Heart left ventricle (tissue), 16 donors: Measurements from ENCODE around the gene CHID1. TPM values are rescaled to one million over a fixed set of nuclear protein-coding genes. Genes with fewer than 3 reads are reported as not detected.

ENCODE experiments used
- ATAC-seq, 4 donors: fragments of 200-7000 bp; cut with Tn5 transposase; one replicate each; pipeline ENCODE4 v1.9.1; 2020 to 2022; ENCODE audit warnings: moderate library complexity in 4 of 4, mild to moderate bottlenecking in 3 of 4, moderate number of reproducible peaks in 1 of 4
- DNase-seq, 5 donors: peaks; one replicate each; pipeline ENCODE4 v3.0.0-alpha.2; 2020
- H3K27ac ChIP-seq, 12 donors: fragments of 200-600 bp; sonication (generic) in 4 of 12; one replicate each; pipeline versions ENCODE4 v1.5.0 to v1.8.0; 2016 to 2022; ENCODE audit warnings: mild to moderate bottlenecking in 2 of 12
- H3K27me3 ChIP-seq, 9 donors: fragments of 200-600 bp; sonication (generic) in 2 of 9; one replicate each; pipeline versions ENCODE4 v1.5.1 to v1.8.0; 2016 to 2022; ENCODE audit warnings: mild to moderate bottlenecking in 3 of 9
- H3K36me3 ChIP-seq, 9 donors: fragments of 200-600 bp; sonication (generic) in 2 of 9; one replicate each; pipeline versions ENCODE4 v1.5.0 to v1.8.0; 2018 to 2022; ENCODE audit warnings: mild to moderate bottlenecking in 2 of 9
- H3K4me1 ChIP-seq, 12 donors: fragments of 200-600 bp; sonication (generic) in 4 of 12; one replicate each; pipeline versions ENCODE4 v1.5.0 to v1.8.0; 2016 to 2022; ENCODE audit warnings: mild to moderate bottlenecking in 3 of 12
- H3K4me3 ChIP-seq, 12 donors: fragments of 200-600 bp; sonication (generic) in 4 of 12; one replicate each; pipeline versions ENCODE4 v1.5.0 to v1.8.0; 2017 to 2022; ENCODE audit warnings: mild to moderate bottlenecking in 9 of 12, moderate library complexity in 4 of 12
- H3K9me3 ChIP-seq, 12 donors: fragments of 200-600 bp; sonication (generic) in 4 of 12; one replicate each; pipeline versions ENCODE4 v1.5.0 to v1.8.0; 2016 to 2022; ENCODE audit warnings: mild to moderate bottlenecking in 1 of 12
- CTCF ChIP-seq, 12 donors: fragments of 200-600 bp; sonication (generic) in 4 of 12; IDR thresholded peaks; one replicate each; pipeline versions ENCODE4 v1.5.0 to v1.8.0; 2018 to 2022; ENCODE audit warnings: antibody characterized with exemption in 12 of 12, mild to moderate bottlenecking in 5 of 12
- POLR2A ChIP-seq, 2 donors: fragments of 450-650 bp; IDR thresholded peaks; one replicate each; pipeline ENCODE4 v1.6.1; 2017; ENCODE audit warnings: antibody characterized with exemption in 2 of 2, mild to moderate bottlenecking in 2 of 2, moderate library complexity in 2 of 2
- WGBS, 4 donors: extraction: QIAGEN DNeasy Blood & Tissue Kit in 2 of 4; methylation state at CpG; one replicate each; pipeline versions ENCODE4 v1.1.5 to v1.1.7; 2013 to 2018; 5-methylcytosine and 5-hydroxymethylcytosine counted together
- intact Hi-C, 10 donors: fragments of 100-400 bp; cut with DNase I; formaldehyde crosslinking; loops; one replicate each; pipeline versions ENCODE4 v1.11.1 to v1.14.2; 2022
- polyA plus RNA-seq, 2 donors: library from polyadenylated mRNA; stranded (reverse); fragments of 200-250 nt; gene quantifications; one replicate each; pipeline ENCODE4 v1.2.3, GENCODE V29; 2013
- total RNA-seq, 9 donors: library from RNA; depleted of rRNA in 2 of 9; stranded (reverse); fragments of >200 nt in 2 of 9; fragmentation: NEBNext Ultra II Directional in 3 of 9; extraction: Animal tissue kit (Norgen Biotek cat#: 25700) in 3 of 9; gene quantifications; one replicate each; pipeline versions ENCODE4 v1.1.0 to v1.2.4, GENCODE V29; 2016 to 2023
- donor health status: ischemic (EF 13 %, LVEDD 7.1; RV severe dilation, severe dysfunction).
- donor health status: healthy with polysubstance abuse.
- donor health status: DM: no; HTN: yes; CAD: no.
- donor health status: DM: no; HTN: no; CAD: no.
- donor health status: ischemic (EF 25% LVEDD 6.9; RV normal size, moderate dysfunction).
- donor health status: ischemic (EF 25% LVEDD 5.7; RV mildly dilated, moderate dysfunction).
- donor health status: healthy.
- donor health status: DM: yes; HTN: yes; CAD: no.
- donor health status: ischemic (EF 35%, LVEDD 5.7; RV mildly dilated, moderate dysfunction).
- donor health status: nonischemic (EF 11% LVEDD 7.7; RV severe dilation, severe dysfunction).
- donor health status: DM: yes; HTN: yes; CAD: no.
- donor health status: PGD.
- donor health status: ischemic (EF 29% LVEDD 5.4; RV normal size, mild dysfunction).
- donor health status: nonischemic (EF 23%, LVEDD 6.1; RV moderate dilation, normal function).

Gene CHID1
- total and polyA plus RNA-seq, 11 donors, result 30.8 to 87.7 (median 55.3) TPM

GRCh38 chr11:929405-929804 is 18.8 kb upstream of the CHID1 start:
- ATAC-seq (no peak), DNase-seq (peak in 1 of 5 donors; percentile 10)
- peak overlapping the region in 1 of 12 donors; percentile 32 for H3K27ac ChIP-seq
- no peaks in the 10 kb centered on the region for H3K27me3 ChIP-seq
- WGBS, 4 donors, result 93 to 98% (median 96%) methylated on average over 9 to 11 of the region's 11 CpGs
- no peak overlapping the region for H3K4me3 ChIP-seq
- no peak for TF ChIP-seq CTCF (IDR thresholded peaks at IDR 0.05)
- TF ChIP-seq POLR2A (IDR thresholded peaks at IDR 0.05), result no peak
- no peaks in the 10 kb centered on the region for H3K9me3 ChIP-seq
- H3K4me1 ChIP-seq, result peaks cover 20 to 88% (median 71%) of the 10 kb centered on the region in 12 donors
- intact Hi-C loops, result loop anchor here in 5 of 10 donors (5.0 to 10.0 kb wide), 2 partner anchors 38 to 125 kb away; no protein-coding TSS in a partner anchor
- peaks cover 0 to 18% (median 10%) of the 10 kb centered on the region in 9 donors for H3K36me3 ChIP-seq

GRCh38 chr11:928786-929185 is 18.2 kb upstream of the CHID1 start:
- Histone ChIP-seq H3K9me3 (no peaks in the 10 kb centered on the region), H3K27ac (peak overlapping the region in 2 of 12 donors; percentile 4 to 90), H3K4me1 (peaks cover 20 to 84% (median 67%) of the 10 kb centered on the region in 12 donors), H3K27me3 (no peaks in the 10 kb centered on the region), H3K4me3 (peak overlapping the region in 1 of 12 donors; percentile 98), H3K36me3 (peaks cover 0 to 18% (median 10%) of the 10 kb centered on the region in 9 donors)
- intact Hi-C loops, result loop anchor here in 5 of 10 donors (5.0 to 10.0 kb wide), 2 partner anchors 39 to 126 kb away; no protein-coding TSS in a partner anchor
- ATAC-seq (no peak), DNase-seq (peak in 1 of 5 donors; percentile 33)
- no peak for TF ChIP-seq CTCF (IDR thresholded peaks at IDR 0.05)
- TF ChIP-seq POLR2A (IDR thresholded peaks at IDR 0.05), result no peak
- WGBS, 4 donors, result 80 to 92% (median 90%) methylated on average over 8 of the region's 8 CpGs

DNA sequence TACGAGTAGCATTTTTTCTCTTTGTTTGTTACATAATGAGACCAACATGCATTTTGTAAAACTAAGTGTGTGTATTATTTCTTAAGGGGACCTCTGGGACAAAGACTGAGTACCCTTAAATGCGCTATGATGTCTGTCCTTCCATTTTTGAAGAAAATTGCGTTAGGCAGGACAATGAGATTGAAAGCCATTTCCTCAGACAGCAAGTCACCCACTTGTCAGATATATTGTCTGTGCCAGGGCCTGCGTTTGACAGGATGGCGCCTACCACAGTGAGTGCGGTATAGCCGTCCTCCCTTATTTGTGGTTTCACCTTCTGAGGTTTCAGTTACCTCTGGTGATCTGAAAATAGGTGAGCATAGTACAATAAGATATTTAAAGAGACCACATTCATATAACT is 17.3 kb upstream of the CHID1 start:
- peak overlapping the region in 2 of 12 donors; percentile 88 to 90 for H3K27ac ChIP-seq
- ATAC-seq (no peak), DNase-seq (peak in 1 of 5 donors; percentile 14)
- peak overlapping the region in 4 of 12 donors; percentile 75 to 98 (median 86) for H3K4me3 ChIP-seq
- H3K4me1 ChIP-seq, result peaks cover 13 to 74% (median 58%) of the 10 kb centered on the region in 12 donors
- H3K27me3 ChIP-seq, result no peaks in the 10 kb centered on the region
- intact Hi-C loops, result loop anchor here in 5 of 10 donors (5.0 to 10.0 kb wide), 2 partner anchors 39 to 127 kb away; no protein-coding TSS in a partner anchor
- H3K9me3 ChIP-seq, result no peaks in the 10 kb centered on the region
- WGBS, 4 donors, result 68 to 72% (median 70%) methylated on average over 7 of the region's 7 CpGs
- TF ChIP-seq CTCF (IDR thresholded peaks at IDR 0.05) (no peak), POLR2A (IDR thresholded peaks at IDR 0.05) (no peak)
- peaks cover 0 to 18% (median 10%) of the 10 kb centered on the region in 9 donors for H3K36me3 ChIP-seq

DNA sequence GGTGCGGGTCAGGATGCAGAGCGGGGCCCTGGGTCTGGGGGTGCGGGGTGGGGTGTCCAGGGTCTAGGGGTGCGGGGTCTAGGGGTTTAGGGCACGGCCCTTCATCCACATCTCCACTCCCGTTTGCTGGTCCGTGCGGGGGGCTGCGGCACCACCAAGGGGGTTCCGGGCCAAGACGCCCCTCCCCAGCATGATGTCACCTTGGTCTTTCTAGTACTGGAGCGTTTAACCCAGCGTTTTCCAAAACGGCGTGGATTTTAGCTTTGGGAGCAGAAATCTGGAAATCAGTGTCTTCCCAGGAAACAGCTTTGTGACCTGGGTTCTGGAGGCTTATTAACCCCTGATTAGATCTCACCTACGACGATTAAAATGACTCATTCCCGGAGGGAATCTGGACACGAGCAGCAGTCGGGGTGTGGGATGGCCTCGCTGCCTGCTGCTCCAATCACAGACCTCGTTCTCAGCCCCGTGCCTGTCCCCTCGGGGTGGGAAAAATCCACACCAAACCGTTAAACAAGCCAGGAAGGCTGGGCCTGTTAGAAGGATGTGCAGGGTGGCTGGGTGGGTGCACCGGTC is 15.8 kb upstream of the CHID1 start:
- peak in 4 of 5 donors; percentile 52 to 72 (median 66) for DNase-seq
- intact Hi-C loops, result loop anchor here in 5 of 10 donors (5.0 to 10.0 kb wide), 2 partner anchors 41 to 128 kb away; no protein-coding TSS in a partner anchor
- Histone ChIP-seq H3K27ac (peak overlapping the region; percentile 65 to 94 (median 92)), H3K4me1 (peaks cover 6 to 60% (median 43%) of the 10 kb centered on the region in 12 donors), H3K4me3 (peak overlapping the region; percentile 62 to 98 (median 84)), H3K36me3 (peaks cover 0 to 18% (median 10%) of the 10 kb centered on the region in 9 donors), H3K27me3 (no peaks in the 10 kb centered on the region), H3K9me3 (no peaks in the 10 kb centered on the region)
- ATAC-seq, result peak in 3 of 4 donors; percentile 14 to 68 (median 50)
- TF ChIP-seq POLR2A (IDR thresholded peaks at IDR 0.05) (no peak), CTCF (IDR thresholded peaks at IDR 0.05) (no peak)
- WGBS, 4 donors, result 1 to 2% (median 1%) methylated on average over 21 to 26 of the region's 26 CpGs
